ENCODE data around the gene SUMO2.
"Not testable (repeated sequence)": the region's sequence is repeated elsewhere in the genome, so short reads cannot be mapped to it uniquely, and the experiment has no call there.

The SUMO2 gene

GRCh38 chr17:75181608-75182318 is 996 bp downstream of the SUMO2 start:
- DNase-seq (ENCODE audit: low spot score), result peak; percentile 41

- peak; percentile 26 for DNase-seq (ENCODE audit: low spot score)
Observed at GRCh38 chr17:75181110-75181509, 1.6 kb downstream of the SUMO2 start.

GRCh38 chr17:75178453-75178852 is 4.3 kb downstream of the SUMO2 start:
- DNase-seq (ENCODE audit: low spot score), result no peak

- DNase-seq (ENCODE audit: low spot score), result no peak
Observed at GRCh38 chr17:75176625-75177024, 6.1 kb downstream of the SUMO2 start.

- DNase-seq (ENCODE audit: low spot score), result no peak
Observed at GRCh38 chr17:75174996-75175395, 7.8 kb downstream of the SUMO2 start.

- DNase-seq (ENCODE audit: low spot score), result no peak
Observed at GRCh38 chr17:75173526-75173925, 9.2 kb downstream of the SUMO2 start.

- no peak for DNase-seq (ENCODE audit: low spot score)
Observed at GRCh38 chr17:75168998-75169397, 13.8 kb downstream of the SUMO2 start.

- not testable (repeated sequence) for DNase-seq (ENCODE audit: low spot score)
Observed at GRCh38 chr17:75164606-75165005, 18.2 kb downstream of the SUMO2 start.

- no peak for DNase-seq (ENCODE audit: low spot score)
Observed at GRCh38 chr17:75163074-75163473, 19.7 kb downstream of the SUMO2 start.

GRCh38 chr17:75160211-75160610 is 22.5 kb downstream of the SUMO2 start:
- DNase-seq (ENCODE audit: low spot score), result no peak

GRCh38 chr17:75159196-75160031 is 23.3 kb downstream of the SUMO2 start:
- DNase-seq (ENCODE audit: low spot score), result no peak

- DNase-seq (ENCODE audit: low spot score), result not testable (repeated sequence)
Observed at GRCh38 chr17:75158480-75158879, 24.3 kb downstream of the SUMO2 start.

- no peak for DNase-seq (ENCODE audit: low spot score)
Observed at GRCh38 chr17:75155191-75155601, 27.6 kb downstream of the SUMO2 start.

- peak; percentile 99 for DNase-seq (ENCODE audit: low spot score)
Observed at GRCh38 chr17:75154195-75155106, 28.3 kb downstream of the SUMO2 start, which contains the start of gene JPT1. JPT1 (minus strand) TSS chr17:75154512; CDS start chr17:75154397, 115 bp downstream.

GRCh38 chr17:75153780-75154194 is 29.0 kb downstream of the SUMO2 start:
- DNase-seq (ENCODE audit: low spot score), result peak; percentile 40

GRCh38 chr17:75152922-75153779 is 29.6 kb downstream of the SUMO2 start:
- no peak for DNase-seq (ENCODE audit: low spot score)

GRCh38 chr17:75152523-75152921 is 30.2 kb downstream of the SUMO2 start:
- no peak for DNase-seq (ENCODE audit: low spot score)

GRCh38 chr17:75151930-75152329 is 30.8 kb downstream of the SUMO2 start:
- no peak for DNase-seq (ENCODE audit: low spot score)

- DNase-seq (ENCODE audit: low spot score), result no peak
Observed at GRCh38 chr17:75147878-75148546, 34.7 kb downstream of the SUMO2 start.

- no peak for DNase-seq (ENCODE audit: low spot score)
Observed at GRCh38 chr17:75146592-75146991, 36.2 kb downstream of the SUMO2 start.

All from hematopoietic multipotent progenitor cell treated with erythropoietin and hydrocortisone succinate and interleukin-3 and kit ligand, for 15 days (in vitro differentiated cells).